SK-N-SH (cell line): Measurements from ENCODE around the gene GUCY2F.

Experiments
- EZH2phosphoT487 ChIP-seq: fragments of 200-600 bp; sonication (generic); IDR thresholded peaks from 2 replicates; pipeline ENCODE4 v1.6.1; 2017; ENCODE audit warnings: low read depth, mixed run types, mild to moderate bottlenecking, antibody characterized with exemption, moderate library complexity, borderline replicate concordance
- GATA2 ChIP-seq: sonication (generic); formaldehyde crosslinking; IDR thresholded peaks from 2 replicates; pipeline ENCODE4 v1.5.0; 2020; ENCODE audit warnings: mild to moderate bottlenecking, missing genetic modification reagents
- MXI1 ChIP-seq: IDR thresholded peaks from 2 replicates; pipeline ENCODE4 v1.6.1; 2012; ENCODE audit warnings: mild to moderate bottlenecking, low read depth, low read length, improper control_type of control experiment
- NFIC ChIP-seq: IDR thresholded peaks from 2 replicates; pipeline ENCODE4 v1.4.0; 2012; ENCODE audit warnings: borderline replicate concordance
- POLR2AphosphoS5 ChIP-seq: IDR thresholded peaks from 2 replicates; pipeline ENCODE4 v1.6.1; 2012; ENCODE audit warnings: low read depth, low read length
- YY1 ChIP-seq: IDR thresholded peaks from 2 replicates; pipeline ENCODE4 v1.4.0; 2012; ENCODE audit warnings: low read depth, mild to moderate bottlenecking
- TF ChIP-seq, protein P1 (sequence below): fragments of 200-600 bp; sonication (generic); IDR thresholded peaks from 2 replicates; pipeline ENCODE4 v1.6.1; 2017; ENCODE audit warnings: antibody characterized with exemption, mild to moderate bottlenecking, moderate library complexity
- TF ChIP-seq, protein P2 (sequence below): IDR thresholded peaks from 2 replicates; pipeline ENCODE4 v1.4.0; 2012; ENCODE audit warnings: low read depth, borderline replicate concordance

DNA sequence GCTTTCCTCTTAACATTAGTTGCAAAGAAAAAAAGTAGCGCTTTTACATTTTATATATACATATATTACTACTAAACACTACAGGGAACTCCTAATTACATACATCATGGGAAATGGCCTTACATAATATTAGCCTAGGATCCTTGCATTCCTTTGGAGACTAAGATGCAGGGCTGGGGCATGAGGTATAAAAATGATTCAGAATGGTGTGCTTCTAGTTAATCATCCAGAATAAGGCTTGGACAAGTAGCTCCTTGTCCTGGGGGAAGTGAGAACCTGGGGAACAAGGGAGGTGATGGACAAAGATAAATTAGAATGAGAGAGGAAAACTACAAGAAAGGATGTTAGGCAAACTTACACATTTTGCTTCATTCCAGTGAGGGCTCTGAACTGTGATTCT, 3.0 kb upstream of the GUCY2F start:
- TF ChIP-seq MXI1 (no peak), POLR2AphosphoS5 (no peak), YY1 (no peak), EZH2phosphoT487 (no peak), NFIC (no peak), GATA2 (CRISPR knock-in tag) (no peak)
- TF ChIP-seq, protein P1, sequence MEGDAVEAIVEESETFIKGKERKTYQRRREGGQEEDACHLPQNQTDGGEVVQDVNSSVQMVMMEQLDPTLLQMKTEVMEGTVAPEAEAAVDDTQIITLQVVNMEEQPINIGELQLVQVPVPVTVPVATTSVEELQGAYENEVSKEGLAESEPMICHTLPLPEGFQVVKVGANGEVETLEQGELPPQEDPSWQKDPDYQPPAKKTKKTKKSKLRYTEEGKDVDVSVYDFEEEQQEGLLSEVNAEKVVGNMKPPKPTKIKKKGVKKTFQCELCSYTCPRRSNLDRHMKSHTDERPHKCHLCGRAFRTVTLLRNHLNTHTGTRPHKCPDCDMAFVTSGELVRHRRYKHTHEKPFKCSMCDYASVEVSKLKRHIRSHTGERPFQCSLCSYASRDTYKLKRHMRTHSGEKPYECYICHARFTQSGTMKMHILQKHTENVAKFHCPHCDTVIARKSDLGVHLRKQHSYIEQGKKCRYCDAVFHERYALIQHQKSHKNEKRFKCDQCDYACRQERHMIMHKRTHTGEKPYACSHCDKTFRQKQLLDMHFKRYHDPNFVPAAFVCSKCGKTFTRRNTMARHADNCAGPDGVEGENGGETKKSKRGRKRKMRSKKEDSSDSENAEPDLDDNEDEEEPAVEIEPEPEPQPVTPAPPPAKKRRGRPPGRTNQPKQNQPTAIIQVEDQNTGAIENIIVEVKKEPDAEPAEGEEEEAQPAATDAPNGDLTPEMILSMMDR: no peak
- TF ChIP-seq, protein P2, sequence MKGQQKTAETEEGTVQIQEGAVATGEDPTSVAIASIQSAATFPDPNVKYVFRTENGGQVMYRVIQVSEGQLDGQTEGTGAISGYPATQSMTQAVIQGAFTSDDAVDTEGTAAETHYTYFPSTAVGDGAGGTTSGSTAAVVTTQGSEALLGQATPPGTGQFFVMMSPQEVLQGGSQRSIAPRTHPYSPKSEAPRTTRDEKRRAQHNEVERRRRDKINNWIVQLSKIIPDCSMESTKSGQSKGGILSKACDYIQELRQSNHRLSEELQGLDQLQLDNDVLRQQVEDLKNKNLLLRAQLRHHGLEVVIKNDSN: no peak
